ENCODE data around the gene E2F4. TPM values are rescaled to one million over a fixed set of nuclear protein-coding genes. Genes with fewer than 3 reads are reported as not detected.

The E2F4 gene
- total RNA-seq, 4 donors from 2014 or later, result 84.9 to 156 (median 107) TPM

DNA sequence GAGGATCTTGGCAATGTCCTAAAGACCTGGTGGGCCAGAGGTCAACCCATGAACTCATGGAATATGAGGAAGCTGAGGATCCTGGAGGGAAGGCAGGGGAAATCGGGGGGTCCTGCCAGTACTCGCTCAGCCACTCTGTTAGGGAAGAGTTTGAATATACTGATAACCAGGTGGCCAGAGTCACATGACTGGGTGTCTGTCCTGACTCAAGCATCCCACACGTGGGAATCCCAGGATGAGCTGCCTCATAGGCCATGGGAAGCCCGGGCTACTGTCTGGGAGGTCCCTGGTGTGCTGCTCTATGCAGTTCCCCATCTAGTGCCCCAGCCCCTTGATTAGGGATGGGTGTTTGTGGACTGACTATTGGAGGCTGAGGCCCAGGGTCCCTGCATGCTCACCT, 3.6 kb upstream of the E2F4 start:
- no peak for ATAC-seq (ENCODE audit: low FRiP score)
- TF ChIP-seq CTCF (IDR thresholded peaks at IDR 0.05), result no peak
- DNase-seq (ENCODE audit: low spot score), result no peak

DNA sequence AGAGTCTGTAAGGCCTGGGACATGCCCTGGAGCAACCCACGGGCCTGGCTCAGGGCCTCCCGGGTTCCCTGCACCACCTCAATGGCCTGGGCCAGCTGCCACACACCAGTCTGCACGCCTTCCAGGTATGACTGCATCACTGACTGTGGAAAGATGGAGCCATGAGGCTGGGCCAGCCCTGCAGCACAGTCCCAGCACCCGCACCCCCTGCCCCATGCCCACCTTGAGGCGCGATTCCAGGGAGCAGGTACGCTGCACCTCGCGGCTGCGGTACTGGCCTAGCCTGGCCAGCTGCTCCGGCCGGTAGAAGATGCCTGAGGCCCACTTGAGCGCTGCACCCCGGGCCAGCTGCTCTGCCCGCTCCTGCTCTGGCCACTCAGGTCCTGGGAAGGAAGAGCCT, 3.2 kb upstream of the E2F4 start:
- DNase-seq (ENCODE audit: low spot score), result no peak
- no peak for ATAC-seq (ENCODE audit: low FRiP score)
- TF ChIP-seq CTCF (IDR thresholded peaks at IDR 0.05), result no peak

GRCh38 chr16:67190041-67190440, 1.9 kb upstream of the E2F4 start, which contains the start of gene EXOC3L1:
EXOC3L1 (minus strand) TSS chr16:67190136; CDS start chr16:67189676, 460 bp downstream.
- no peak for DNase-seq (ENCODE audit: low spot score)
- TF ChIP-seq CTCF (IDR thresholded peaks at IDR 0.05), result no peak

DNA sequence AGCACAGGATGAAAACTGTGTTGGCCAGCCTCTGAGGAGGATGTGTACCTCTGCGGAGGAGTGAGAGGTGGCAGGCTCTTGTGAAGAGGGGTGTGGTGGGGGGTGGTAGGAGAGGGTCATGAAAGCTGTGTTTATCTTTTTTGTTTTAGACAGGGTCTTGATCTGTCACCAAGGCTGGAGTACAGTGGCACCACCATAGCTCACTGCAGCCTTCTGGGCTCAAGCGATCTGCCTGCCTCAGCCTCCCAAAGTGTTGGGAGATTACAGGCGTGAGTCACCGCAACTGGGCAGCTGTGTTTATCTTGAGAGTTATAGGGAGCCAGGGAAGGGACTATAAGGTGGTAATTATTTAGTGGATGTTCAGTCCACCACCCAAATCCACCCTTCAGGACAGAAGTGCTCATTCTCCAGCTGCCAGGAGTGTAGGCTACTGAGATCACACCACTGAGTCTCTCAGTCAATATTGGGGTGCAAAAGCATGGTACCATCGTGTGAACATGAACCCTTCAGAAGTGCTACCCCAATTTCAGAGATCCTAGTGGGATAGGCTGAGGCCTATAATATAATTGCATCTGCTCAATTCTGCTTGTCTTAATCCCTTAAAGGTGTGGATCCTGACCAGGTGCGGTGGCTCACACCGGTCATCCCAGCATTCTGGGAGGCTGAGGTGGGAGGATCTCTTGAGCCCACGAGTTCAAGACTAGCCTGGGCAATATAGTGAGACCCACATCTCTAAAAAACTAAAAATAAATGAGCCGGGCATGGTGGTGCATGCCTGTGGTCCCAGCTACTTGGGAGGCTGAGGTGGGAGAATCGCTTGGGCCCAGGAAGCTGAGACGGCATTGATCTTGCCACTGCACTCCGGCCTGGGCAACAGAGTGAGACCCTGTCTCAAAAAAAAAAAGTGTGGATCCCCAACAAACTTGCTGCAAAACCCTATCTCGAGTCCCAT, 1.2 kb upstream of the E2F4 start:
- no peak for ATAC-seq (ENCODE audit: low FRiP score)
- TF ChIP-seq CTCF (IDR thresholded peaks at IDR 0.05), result no peak

More at GRCh38 chr16:67190041-67190440, 1.9 kb upstream of the E2F4 start, which contains the start of gene EXOC3L1:
- ATAC-seq (ENCODE audit: low FRiP score), result no peak

DNA sequence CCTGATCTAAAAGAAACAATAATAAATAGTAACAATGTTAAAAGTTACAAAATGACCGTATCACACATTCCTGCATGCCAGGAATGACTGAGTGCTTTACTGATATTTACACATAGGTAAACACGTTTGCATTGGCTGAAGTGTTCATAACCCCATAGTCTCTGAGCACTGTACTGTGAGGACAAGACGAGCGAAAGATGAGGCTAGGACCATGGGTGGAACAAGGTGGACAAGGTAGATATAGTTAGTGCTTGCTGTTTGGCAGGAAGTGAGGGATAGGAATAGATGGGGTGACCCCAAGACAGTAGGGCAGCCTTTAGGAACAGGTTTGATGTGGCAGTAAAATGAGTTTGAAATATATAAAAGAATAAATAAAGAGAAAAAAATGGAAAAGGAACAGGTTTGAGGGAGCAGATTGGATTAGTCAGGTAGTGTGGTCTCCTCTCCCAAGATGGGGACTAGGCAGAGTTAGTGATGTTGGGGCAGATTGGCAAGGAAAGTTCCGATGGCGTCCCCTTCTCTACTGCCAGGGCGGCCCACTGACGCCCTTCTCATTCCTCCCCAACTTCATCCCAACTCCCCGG, 452 bp upstream of the E2F4 start:
- TF ChIP-seq CTCF (IDR thresholded peaks at IDR 0.05), result no peak
- ATAC-seq (ENCODE audit: low FRiP score), result no peak
- no peak for DNase-seq (ENCODE audit: low spot score)

More for the DNA sequence above, 1.2 kb upstream of the E2F4 start:
- no peak for DNase-seq (ENCODE audit: low spot score)

DNA sequence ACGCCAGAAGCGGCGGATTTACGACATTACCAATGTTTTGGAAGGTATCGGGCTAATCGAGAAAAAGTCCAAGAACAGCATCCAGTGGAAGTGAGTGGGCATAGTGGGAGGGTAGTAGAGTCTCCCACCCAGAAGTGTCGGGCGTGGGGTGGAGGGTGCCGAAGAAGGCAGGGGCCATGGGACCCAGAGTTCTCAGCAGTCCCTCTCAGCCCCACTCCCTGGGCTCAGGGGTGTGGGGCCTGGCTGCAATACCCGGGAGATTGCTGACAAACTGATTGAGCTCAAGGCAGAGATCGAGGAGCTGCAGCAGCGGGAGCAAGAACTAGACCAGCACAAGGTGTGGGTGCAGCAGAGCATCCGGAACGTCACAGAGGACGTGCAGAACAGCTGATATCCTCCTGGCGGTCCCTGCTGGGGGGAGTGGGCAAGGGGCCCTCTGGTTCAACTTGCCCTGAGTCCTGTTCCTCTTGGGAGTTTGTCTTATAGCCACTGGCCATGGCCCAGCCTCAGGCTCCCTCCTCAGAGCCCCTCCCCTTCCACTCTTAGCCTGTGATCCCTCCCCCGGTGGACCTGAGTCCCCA, 916 bp downstream of the E2F4 start:
- ATAC-seq (ENCODE audit: low FRiP score), result no peak
- no peak for TF ChIP-seq CTCF (IDR thresholded peaks at IDR 0.05)
- no peak for DNase-seq (ENCODE audit: low spot score)

Data from omental fat pad (tissue), 4 donors.